HEK293T (cell line): ENCODE measurements around the gene GDPD5.

Experiments used
- BHLHE40 ChIP-seq: fragments of 450-650 bp; IDR thresholded peaks from 2 replicates; pipeline ENCODE4 v1.6.1; 2016; ENCODE audit warnings: mild to moderate bottlenecking, moderate library complexity, borderline replicate concordance
- CTBP1 ChIP-seq: fragments of 450-650 bp; IDR thresholded peaks from 2 replicates; pipeline ENCODE4 v1.6.1; 2016; ENCODE audit warnings: borderline replicate concordance
- FOXM1 ChIP-seq: fragments of 450-650 bp; IDR thresholded peaks from 2 replicates; pipeline ENCODE4 v1.6.1; 2017; ENCODE audit warnings: mild to moderate bottlenecking, borderline replicate concordance
- HDGF ChIP-seq: fragments of 450-650 bp; IDR thresholded peaks from 2 replicates; pipeline ENCODE4 v1.6.1; 2017; ENCODE audit warnings: antibody characterized with exemption, borderline replicate concordance
- NFRKB ChIP-seq: fragments of 450-650 bp; IDR thresholded peaks from 2 replicates; pipeline ENCODE4 v1.6.1; 2016; ENCODE audit warnings: mild to moderate bottlenecking, moderate library complexity
- TARDBP ChIP-seq: fragments of 450-650 bp; IDR thresholded peaks from 2 replicates; pipeline ENCODE4 v1.6.1; 2016

- TF ChIP-seq HDGF (no peak), CTBP1 (no peak), FOXM1 (no peak), NFRKB (no peak), BHLHE40 (no peak), TARDBP (no peak)
These were observed 92.3 kb downstream of the GDPD5 start for GRCh38 chr11:75433443-75433842.
